Activated T-cell treated with anti-CD3 and anti-CD28 coated beads, Interleukin-2, amount 50 U/mL, for 72 hours (primary cell): ENCODE measurements around the gene CSNK1G2. TPM values are rescaled to one million over a fixed set of nuclear protein-coding genes. Genes with fewer than 3 reads are reported as not detected.

Source experiments
- ATAC-seq, 2 donors: fragments of 150-1000 bp; cut with Tn5 transposase; replicated peaks in 1 of 2; 2 replicates each; pipeline ENCODE4 v1.10.0; 2021; ENCODE audit warnings: moderate library complexity in 2 of 2, mild to moderate bottlenecking in 1 of 2
- DNase-seq, 2 donors: peaks; one replicate each; pipeline ENCODE4 v3.0.0; 2021 to 2022; ENCODE audit warnings: mixed read lengths in 1 of 2
- H3K27ac Mint-ChIP-seq: one replicate; pipeline ENCODE4 v1.8.0; 2022; ENCODE audit warnings: mild to moderate bottlenecking, moderate library complexity, mixed read lengths
- H3K27me3 Mint-ChIP-seq: one replicate; pipeline ENCODE4 v1.8.0; 2022; ENCODE audit warnings: low read depth, mixed read lengths
- H3K36me3 Mint-ChIP-seq, 2 donors: one replicate each; pipeline ENCODE4 v1.8.0; 2022; ENCODE audit warnings: mixed read lengths in 2 of 2, mild to moderate bottlenecking in 1 of 2; ENCODE audit not compliant: insufficient read depth in 2 of 2
- H3K4me1 Mint-ChIP-seq: one replicate; pipeline ENCODE4 v1.8.0; 2022; ENCODE audit warnings: low read depth, mixed read lengths
- H3K4me3 Mint-ChIP-seq, 2 donors: one replicate each; pipeline ENCODE4 v1.8.0; 2022; ENCODE audit warnings: mild to moderate bottlenecking in 2 of 2, mixed read lengths in 2 of 2, moderate library complexity in 2 of 2
- H3K9me3 Mint-ChIP-seq, 2 donors: one replicate each; pipeline ENCODE4 v1.8.0; 2022; ENCODE audit warnings: mixed read lengths in 2 of 2
- total RNA-seq, 2 donors: library from RNA; stranded (reverse); gene quantifications; one replicate each; pipeline ENCODE4 v1.2.3, GENCODE V29; 2022

The CSNK1G2 gene
- total RNA-seq, 2 donors from 2014 or later: 63.7 to 66.5 TPM

DNA sequence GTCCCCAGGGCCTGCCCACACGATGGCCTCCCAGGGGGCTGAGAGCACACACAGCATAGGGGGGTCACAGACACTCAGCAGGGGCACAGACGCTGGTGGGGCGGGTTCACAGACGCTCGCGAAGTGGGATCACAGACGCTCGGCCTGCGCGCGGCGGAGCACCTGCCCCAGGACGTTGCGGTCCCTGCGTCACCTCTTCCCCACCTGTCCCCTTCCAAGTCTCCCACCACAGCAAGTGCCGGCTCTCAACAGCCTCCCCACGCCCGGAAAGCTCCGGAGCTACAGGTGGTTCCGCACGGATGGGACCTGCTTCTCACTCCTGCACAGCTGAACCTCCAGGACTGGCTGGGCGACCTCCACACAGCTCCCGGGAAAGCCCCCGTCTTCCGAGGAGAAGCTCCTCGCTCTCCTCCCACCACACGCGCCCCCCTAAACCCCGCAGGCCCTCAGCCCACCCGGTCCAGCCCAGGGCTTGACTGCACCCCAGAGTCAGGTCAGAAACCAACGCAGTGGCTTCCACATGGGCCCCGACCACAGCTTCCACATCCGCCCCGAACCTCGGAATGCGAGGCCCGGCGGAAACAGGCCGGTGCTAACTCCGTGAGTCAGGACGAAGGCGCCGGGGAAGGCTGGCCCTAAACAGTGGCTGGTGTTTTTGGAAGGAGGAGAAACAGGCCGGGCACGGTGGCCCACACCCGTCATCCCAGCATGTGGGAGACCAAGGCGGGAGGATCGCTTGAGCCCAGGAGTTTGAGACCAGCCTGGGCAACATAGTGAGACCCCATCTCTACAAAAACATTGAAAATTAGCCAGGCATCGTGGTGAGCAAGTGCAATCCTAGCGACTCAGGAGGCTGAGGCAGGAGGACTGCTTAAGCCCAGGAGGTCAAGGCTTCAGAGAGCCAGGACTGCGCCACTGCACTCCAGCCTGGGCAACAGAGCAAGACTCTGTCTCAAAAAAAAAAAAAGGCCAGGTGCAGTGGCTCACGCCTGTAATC, 58.0 kb downstream of the CSNK1G2 start:
- peak overlapping the region in 1 of 2 donors; percentile 31 for H3K4me3 Mint-ChIP-seq
- no peaks in the 10 kb centered on the region for H3K4me1 Mint-ChIP-seq
- H3K9me3 Mint-ChIP-seq: no peaks in the 10 kb centered on the region
- peak in 1 of 2 donors; percentile 31 for ATAC-seq
- no peak overlapping the region for H3K27ac Mint-ChIP-seq
- peaks cover 2 to 7% of the 10 kb centered on the region in 2 donors for H3K36me3 Mint-ChIP-seq
- no peaks in the 10 kb centered on the region for H3K27me3 Mint-ChIP-seq
- peak in 1 of 2 donors; percentile 20 for DNase-seq

DNA sequence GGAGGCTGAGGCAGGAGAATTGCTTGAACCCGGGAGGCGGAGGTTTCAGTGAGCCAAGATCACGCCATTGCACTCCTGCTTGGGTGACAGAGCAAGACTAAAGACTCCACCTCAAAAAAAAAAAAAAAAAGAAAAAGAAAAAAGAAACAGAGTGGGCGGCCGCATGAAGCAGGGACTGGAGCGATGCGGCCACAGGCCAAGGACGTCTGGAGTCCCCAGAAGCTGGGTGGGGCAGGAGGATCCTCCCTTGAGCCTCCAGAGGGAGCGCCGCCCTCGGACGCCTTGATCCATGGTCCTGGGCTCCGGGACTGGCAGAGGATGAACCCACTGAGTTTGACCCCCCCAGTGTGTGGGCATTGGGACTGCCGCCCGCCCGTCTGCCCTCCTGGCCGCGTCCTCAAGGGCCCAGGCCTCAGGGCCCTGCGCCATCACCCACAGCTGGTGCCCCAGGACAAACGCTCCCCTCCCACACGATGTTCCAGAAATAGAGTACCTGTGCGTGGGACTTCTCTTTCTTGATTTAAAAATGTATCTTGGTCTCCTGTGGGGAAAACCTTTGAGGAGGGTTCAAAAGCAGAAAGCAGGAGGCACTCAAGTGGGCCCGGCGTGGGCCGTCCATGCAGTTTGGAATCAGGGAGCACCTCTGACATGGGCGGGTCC, 59.0 kb downstream of the CSNK1G2 start:
- H3K4me1 Mint-ChIP-seq: no peaks in the 10 kb centered on the region
- no peaks in the 10 kb centered on the region for H3K27me3 Mint-ChIP-seq
- no peak overlapping the region for H3K27ac Mint-ChIP-seq
- H3K4me3 Mint-ChIP-seq: no peak overlapping the region
- DNase-seq (no peak), ATAC-seq (no peak)
- no peaks in the 10 kb centered on the region for H3K9me3 Mint-ChIP-seq
- peaks cover 2 to 7% of the 10 kb centered on the region in 2 donors for H3K36me3 Mint-ChIP-seq

DNA sequence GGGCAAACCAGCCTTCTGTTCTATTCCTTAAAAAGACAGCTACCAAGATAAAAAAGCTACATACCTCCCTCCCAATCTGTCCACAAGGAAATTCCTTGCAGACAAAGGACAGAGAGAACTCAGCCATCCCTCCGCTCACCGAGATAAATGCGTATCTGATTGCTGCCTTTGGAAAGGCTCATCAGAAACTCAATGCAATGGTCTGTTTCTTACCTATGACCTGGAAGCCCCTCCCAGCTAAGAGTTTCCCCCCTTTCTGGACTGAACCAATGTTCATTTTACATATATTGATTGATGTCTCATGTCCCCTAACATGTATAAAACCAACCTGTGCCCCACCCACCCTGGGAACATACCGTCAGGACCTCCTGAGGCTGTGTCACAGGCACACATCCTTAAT, 62.9 kb downstream of the CSNK1G2 start:
- H3K4me1 Mint-ChIP-seq: no peaks in the 10 kb centered on the region
- H3K27me3 Mint-ChIP-seq: no peaks in the 10 kb centered on the region
- H3K36me3 Mint-ChIP-seq: no peaks in the 10 kb centered on the region
- ATAC-seq: no peak
- DNase-seq: no peak
- H3K9me3 Mint-ChIP-seq: no peaks in the 10 kb centered on the region
- H3K27ac Mint-ChIP-seq: no peak overlapping the region
- H3K4me3 Mint-ChIP-seq: no peak overlapping the region

- Mint-ChIP-seq H3K4me1 (peaks cover 10% of the 10 kb centered on the region), H3K9me3 (no peaks in the 10 kb centered on the region), H3K4me3 (no peak overlapping the region), H3K27me3 (no peaks in the 10 kb centered on the region), H3K36me3 (no peaks in the 10 kb centered on the region), H3K27ac (no peak overlapping the region)
- DNase-seq (no peak), ATAC-seq (no peak)
Measured at GRCh38 chr19:2010135-2010668, 69.2 kb downstream of the CSNK1G2 start.

GRCh38 chr19:2011169-2011568, 70.2 kb downstream of the CSNK1G2 start:
- H3K27me3 Mint-ChIP-seq: no peaks in the 10 kb centered on the region
- peaks cover 12% of the 10 kb centered on the region for H3K4me1 Mint-ChIP-seq
- ATAC-seq (no peak), DNase-seq (no peak)
- H3K27ac Mint-ChIP-seq: no peak overlapping the region
- no peaks in the 10 kb centered on the region for H3K36me3 Mint-ChIP-seq
- H3K9me3 Mint-ChIP-seq: no peaks in the 10 kb centered on the region
- H3K4me3 Mint-ChIP-seq: no peak overlapping the region

- peak overlapping the region in 1 of 2 donors; percentile 20 for H3K4me3 Mint-ChIP-seq
- no peak overlapping the region for H3K27ac Mint-ChIP-seq
- ATAC-seq (no peak), DNase-seq (no peak)
- no peaks in the 10 kb centered on the region for H3K36me3 Mint-ChIP-seq
- H3K9me3 Mint-ChIP-seq: no peaks in the 10 kb centered on the region
- H3K27me3 Mint-ChIP-seq: no peaks in the 10 kb centered on the region
- H3K4me1 Mint-ChIP-seq: peaks cover 14% of the 10 kb centered on the region
Measured at GRCh38 chr19:2012941-2013682, 72.1 kb downstream of the CSNK1G2 start.

GRCh38 chr19:2013683-2013961, 72.7 kb downstream of the CSNK1G2 start:
- Mint-ChIP-seq H3K9me3 (no peaks in the 10 kb centered on the region), H3K4me1 (peaks cover 14% of the 10 kb centered on the region), H3K27ac (no peak overlapping the region), H3K4me3 (peak overlapping the region in 1 of 2 donors; percentile 20), H3K27me3 (no peaks in the 10 kb centered on the region), H3K36me3 (no peaks in the 10 kb centered on the region)
- DNase-seq (no peak), ATAC-seq (no peak)

GRCh38 chr19:2014131-2014571, 73.2 kb downstream of the CSNK1G2 start:
- Mint-ChIP-seq H3K27ac (no peak overlapping the region), H3K9me3 (no peaks in the 10 kb centered on the region), H3K27me3 (no peaks in the 10 kb centered on the region), H3K36me3 (no peaks in the 10 kb centered on the region), H3K4me1 (peaks cover 14% of the 10 kb centered on the region), H3K4me3 (peak overlapping the region; percentile 76 to 77)
- ATAC-seq (no peak), DNase-seq (no peak)

- peak; percentile 46 to 48 for DNase-seq
- Mint-ChIP-seq H3K36me3 (no peaks in the 10 kb centered on the region), H3K27me3 (no peaks in the 10 kb centered on the region), H3K27ac (no peak overlapping the region), H3K4me3 (peak overlapping the region; percentile 76 to 77), H3K4me1 (peaks cover 14% of the 10 kb centered on the region), H3K9me3 (no peaks in the 10 kb centered on the region)
- ATAC-seq: peak; percentile 60 to 62
Measured at GRCh38 chr19:2014731-2015607, 74.0 kb downstream of the CSNK1G2 start.

DNA sequence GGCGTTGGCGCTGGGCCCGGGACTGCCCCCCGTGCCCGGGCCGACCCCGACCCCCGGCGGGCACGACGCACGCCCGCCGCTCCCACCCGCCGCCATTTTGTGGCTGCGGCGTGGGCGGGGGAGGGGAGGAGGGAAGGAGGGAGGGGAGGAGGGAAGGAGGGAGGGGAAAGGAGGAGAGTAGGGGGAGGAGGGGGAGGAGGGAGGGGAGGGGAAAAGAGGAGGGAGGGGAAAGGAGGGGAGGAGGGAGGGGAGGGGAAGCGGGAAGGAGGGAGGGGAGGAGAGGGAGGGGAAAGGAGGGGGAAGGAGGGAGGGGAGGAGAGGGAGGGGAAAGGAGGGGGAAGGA, 74.6 kb downstream of the CSNK1G2 start, which contains the start of gene BTBD2:
Gene BTBD2 (minus strand): TSS at position 107 of the 343 bp plus-strand sequence. CDS start 11 bp downstream, at position 96.
- ATAC-seq: no peak
- Mint-ChIP-seq H3K4me3 (peak within 1 kb of the TSS; percentile 77 to 88), H3K4me1 (peaks cover 14% of the 10 kb centered on the region), H3K27ac (peak within 1 kb of the TSS; percentile 46), H3K9me3 (no peaks in the 10 kb centered on the region), H3K27me3 (no peaks in the 10 kb centered on the region), H3K36me3 (no peaks in the 10 kb centered on the region)
- peak; percentile 52 to 60 for DNase-seq

- Mint-ChIP-seq H3K27me3 (no peaks in the 10 kb centered on the region), H3K36me3 (no peaks in the 10 kb centered on the region), H3K4me1 (peaks cover 13% of the 10 kb centered on the region), H3K4me3 (peak overlapping the region; percentile 70 to 88), H3K9me3 (no peaks in the 10 kb centered on the region), H3K27ac (peak overlapping the region; percentile 46)
- DNase-seq: peak; percentile 59 to 74
- ATAC-seq: peak; percentile 72 to 74
Measured at GRCh38 chr19:2016041-2016807, 75.3 kb downstream of the CSNK1G2 start.
